Hematopoietic multipotent progenitor cell treated with erythropoietin and hydrocortisone succinate and interleukin-3 and kit ligand, for 4 days (in vitro differentiated cells): Measurements from ENCODE around the gene FGF23.

ENCODE experiments used
- DNase-seq: peaks from one replicate; pipeline ENCODE4 v3.0.0-alpha.2; 2015

The FGF23 gene

DNA sequence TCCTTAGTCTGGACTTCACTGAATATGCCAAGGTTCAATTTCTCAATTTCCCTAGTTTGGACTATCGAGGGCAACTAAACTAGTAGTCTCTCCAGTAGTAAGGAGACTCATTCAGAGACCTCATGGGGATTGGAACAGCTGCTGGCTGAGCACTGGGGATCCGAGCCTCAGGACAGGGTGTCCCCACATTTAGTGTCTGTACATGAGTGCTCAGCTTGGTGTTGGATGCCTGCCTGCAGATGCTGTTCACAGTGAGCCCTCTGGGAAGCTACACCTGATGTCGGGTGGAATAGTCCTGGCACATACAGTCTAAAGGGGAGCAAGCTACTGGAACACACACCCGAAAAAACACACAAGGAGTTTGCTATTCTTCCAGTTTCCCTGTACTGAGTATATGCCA lies 820 bp upstream of the FGF23 start:
- no peak for DNase-seq

DNA sequence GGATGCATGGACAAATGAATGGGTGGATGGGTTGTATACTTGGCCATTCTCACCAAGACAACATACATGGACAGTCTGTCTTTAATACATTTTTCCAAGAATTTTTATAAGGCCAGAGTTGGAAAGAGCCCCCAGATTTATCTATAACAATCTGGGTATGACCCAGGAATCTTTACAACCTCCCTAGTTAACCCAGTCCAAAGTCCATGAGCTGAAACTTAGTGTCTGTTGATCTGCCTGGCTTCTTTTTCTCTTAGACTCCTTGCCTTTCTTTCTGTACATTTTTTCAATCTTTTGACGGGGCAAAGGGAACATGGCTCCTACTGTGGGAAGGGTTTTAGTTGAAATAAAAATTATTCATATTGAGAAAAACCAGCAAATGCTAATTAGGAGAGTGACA lies 740 bp downstream of the FGF23 start:
- DNase-seq: no peak

DNA sequence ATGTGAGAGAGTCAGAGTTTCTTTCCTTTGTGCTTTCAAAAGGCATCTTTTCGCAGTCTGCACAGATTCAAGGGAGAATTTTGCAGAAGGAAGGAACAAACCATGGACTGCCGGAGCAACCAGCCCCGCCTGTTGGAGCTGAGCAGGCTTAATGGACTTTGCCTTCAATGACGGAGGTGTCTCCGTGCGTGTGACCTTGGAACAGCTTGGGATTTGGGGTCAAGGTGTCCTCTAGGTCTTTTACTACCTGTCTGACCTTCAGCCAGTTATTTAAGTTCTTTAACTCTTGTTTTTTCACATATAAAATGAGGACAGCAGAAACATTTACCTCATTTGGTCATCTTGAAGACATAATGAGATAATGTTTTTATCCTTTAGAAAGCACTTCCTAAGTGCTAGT lies 4.1 kb downstream of the FGF23 start:
- no peak for DNase-seq

DNA sequence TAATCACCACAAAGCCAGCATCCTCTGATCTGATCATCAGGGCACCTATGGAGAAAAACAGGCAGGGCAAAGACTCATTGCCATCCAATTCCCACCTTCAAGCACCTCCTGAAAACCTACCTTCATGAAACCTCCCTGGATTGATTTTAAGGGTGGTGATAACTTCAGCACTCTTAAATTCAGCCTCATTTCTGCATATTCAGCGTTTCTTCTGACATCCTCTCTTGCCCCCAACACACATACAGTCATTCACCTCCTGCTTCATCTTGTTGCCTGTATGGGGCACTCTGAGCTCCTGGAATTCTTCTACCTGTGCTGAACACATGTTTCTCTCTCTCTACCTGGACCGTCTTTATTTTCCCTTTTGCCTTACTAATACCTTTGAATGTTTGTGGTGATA lies 6.9 kb downstream of the FGF23 start:
- no peak for DNase-seq

DNA sequence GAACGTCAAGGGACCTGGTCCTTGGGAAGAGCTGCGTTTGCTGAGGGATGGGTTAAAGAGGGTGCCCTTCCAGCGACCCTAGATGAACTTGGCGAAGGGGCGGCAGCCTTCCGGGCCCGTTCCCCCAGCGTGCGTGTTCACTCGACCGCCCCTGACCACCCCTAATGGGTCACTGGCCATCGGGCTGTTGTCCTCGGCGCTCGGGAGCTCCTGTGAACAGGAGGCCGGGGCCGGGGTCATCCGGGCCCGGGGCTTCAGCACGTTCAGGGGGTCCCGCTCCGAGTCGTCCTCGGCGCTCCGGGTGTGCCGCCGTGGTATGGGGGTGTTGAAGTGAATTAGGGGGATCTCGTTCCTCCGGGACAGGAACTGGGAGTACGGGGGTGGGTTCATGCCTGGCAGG lies 9.2 kb downstream of the FGF23 start:
- DNase-seq: no peak

DNA sequence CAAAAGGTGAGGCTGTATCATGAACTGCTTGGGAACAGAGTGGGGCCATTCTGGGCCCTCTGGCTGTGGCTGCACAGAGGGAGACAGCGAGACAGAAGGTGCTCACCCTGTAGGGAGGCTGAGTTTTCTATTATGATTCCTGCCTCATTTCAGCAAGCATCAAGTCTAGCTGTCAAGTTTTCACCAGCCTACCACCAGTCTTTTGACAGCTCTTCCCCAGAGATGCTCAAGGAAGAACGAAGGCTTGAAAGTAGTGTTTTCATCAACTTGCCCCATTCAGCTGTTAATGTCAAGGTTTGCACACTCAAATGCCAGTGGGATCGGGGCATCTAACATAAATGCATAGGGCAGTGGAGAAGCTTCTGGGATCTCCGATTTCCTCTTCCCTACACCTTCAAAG lies 10.0 kb downstream of the FGF23 start:
- DNase-seq: no peak

DNA sequence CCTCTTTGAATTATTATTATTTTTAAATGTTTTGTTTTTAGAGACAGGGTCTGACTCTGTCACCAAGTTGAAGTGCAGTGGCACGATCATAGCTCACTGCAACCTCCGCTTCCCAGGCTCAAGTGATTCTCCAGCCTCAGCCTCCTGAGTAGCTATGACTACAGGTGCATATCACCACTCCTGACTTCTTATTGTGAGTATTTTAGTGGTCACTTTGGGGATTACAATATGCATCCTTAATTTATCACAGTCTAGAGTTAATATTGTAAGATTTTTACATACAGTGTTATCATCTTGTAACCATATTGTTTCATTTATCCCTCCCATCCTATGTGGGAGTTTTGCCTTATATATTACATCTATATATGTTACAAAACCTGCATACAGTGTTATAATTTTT lies 13.4 kb downstream of the FGF23 start:
- DNase-seq: no peak

DNA sequence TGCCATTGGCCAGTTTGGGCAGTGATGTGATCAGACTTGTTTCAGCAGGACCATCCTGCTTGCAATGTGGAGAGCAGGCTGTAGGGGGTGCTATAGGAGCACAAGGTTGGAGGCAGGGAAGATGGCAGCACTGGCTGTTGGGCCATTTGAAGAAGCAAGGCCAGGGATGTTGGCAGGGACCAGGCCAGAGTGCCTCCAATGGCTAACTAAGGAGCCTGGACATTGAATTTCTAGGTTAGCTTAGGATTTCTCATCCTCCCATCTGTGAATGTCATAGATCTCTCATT lies 23.5 kb downstream of the FGF23 start:
- peak; percentile 65 for DNase-seq

DNA sequence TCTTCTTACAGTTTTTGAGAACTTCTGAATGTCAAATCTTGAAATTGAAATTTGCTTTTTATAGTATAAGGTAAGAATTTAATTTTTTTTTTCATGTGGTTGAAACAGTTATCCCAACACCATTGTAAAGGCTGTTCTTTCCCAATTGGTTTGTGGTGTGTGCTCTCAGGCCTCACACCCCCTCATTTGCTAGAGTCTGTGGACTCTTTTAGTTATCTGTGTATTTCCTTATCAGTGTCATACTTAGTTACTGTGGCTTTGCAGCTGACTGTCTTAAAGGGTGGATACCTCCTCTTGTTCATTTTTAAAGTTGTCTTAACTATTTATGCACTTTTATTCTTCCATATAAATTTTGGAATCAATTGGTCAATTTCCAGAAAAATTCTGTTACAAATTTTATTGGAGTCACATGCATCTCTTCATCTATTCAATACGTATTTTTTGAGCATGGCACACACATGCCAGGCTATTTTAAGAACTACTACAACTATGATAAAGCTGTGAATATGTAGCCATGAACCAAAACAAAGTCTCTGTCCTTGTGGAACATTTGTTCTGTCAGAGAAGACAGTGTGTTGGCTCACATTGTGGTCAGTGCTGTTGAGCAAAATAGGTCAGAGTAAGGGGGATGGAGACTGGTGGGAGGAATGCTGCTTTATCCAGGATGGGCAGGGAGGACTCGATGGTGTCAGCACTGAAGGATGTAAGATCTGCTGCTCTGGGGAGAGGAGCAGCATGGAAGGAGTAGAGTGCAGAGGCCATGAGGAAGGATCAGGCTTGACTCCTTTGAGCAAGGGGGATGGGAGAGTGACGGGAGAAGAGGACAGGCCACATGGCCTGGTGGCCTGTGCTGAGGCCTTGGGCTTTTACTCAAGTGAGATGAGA lies 24.1 kb downstream of the FGF23 start:
- peak; percentile 81 for DNase-seq

DNA sequence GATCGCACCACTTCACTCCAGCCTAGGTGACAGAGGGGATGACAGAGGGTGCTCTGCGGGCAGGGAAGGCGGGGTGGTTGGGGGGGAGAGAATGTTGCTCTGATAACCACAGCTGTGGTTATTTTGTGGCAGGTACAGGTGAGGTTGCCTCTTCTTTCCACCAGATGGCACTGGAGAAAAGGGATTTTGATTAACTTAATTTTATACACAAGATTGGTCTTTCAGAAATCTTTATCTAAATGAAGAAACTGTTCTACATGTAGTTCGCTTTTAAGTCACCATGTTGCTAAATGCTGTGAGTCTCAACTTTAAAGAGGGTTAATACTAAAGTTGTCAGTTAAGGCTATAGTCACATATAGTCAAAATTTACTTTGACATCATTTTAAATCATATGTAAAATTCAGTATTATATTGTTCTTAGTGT lies 25.7 kb downstream of the FGF23 start:
- DNase-seq: peak; percentile 61

DNA sequence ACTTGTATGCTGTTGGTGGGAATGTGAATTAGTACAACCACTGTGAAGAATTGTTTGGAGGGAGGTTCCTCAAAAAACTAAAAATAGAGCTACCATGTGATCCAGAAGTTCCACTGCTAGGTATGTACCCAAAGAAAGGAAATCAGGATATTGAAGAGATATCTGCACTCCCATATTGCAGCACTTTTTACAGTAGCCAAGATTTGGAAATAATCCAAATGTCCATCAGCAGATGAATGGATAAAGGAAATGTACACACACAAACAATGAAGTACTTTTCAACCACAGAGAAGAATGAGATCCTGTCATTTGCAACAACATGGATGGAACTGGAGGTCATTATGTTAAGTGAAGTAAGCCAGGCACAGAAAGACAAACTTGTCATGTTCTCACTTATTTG lies 32.6 kb downstream of the FGF23 start:
- DNase-seq: no peak

DNA sequence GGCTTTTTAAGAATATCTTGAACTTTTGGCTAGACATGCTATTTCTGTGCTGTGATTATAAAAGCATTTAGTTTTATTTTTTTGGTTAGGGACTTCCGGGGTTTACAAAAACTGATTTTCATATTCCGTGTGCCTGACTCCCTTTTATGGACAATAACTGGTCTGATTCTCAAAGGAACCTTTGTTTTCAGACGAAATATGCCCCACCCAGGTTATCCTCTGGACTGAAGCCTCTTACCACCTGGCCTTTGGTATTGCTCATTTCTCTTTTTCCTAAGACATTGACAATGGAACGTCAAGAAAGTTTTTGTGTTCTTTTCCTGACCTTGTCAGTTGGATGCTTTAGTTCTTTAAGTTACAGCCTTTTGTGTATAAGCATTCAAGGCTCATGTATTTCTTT lies 47.7 kb downstream of the FGF23 start:
- no peak for DNase-seq

DNA sequence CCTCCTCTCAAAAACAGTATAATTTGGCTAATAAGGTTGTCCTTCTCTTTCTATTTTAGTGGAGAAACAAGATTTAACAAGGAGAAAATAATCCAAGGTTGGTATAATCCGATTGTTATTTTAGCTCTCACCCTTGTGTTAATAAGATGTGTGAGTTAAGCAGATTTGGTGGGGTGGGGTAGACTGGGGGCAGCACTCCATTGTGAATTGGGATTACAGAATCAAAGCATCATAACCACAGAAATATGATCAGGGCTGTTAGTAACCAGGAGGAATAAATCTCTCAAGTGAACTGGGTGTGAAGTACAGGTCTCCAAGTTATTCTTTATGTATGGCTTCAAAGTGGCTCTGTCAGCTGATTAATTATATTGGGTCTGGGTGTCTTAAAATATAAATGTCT lies 48.3 kb downstream of the FGF23 start:
- no peak for DNase-seq

DNA sequence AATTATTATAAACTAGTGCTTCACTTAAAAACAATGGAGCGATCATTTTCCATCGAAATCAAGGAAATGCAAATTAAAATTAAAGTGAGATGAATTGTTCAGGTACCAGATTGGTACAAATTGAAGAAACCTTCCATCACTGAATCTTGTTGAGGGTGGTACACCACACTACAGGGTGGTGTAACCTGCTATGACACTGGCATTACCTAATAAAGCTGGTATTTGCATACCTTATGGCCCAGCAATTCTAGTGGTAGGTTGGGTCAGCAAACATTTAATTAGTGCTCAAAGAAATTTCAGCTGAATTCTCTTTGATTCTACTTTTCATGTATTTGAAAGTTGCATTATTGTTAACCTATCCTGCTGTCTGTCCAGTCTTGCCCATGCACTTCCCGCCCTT lies 49.3 kb downstream of the FGF23 start:
- DNase-seq: no peak

DNA sequence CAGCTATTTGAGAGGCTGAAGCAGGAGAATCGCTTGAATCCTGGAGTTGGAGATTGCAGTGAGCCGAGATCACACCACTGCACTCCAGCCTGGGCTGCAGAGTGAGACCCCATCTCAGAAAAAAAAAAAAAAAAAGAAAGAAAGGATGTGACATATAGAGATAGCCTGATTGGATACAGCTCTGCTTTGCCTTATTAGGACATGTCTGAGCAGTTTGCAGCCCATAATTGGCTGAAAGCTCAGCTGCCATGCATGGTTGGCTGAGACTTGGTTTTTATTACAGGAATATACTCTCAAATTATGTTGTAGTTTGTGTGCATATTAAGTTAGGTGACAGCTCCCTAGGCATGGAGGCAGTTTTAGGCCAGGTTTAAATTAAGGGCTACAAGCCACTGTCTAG lies 52.2 kb downstream of the FGF23 start:
- DNase-seq: no peak

DNA sequence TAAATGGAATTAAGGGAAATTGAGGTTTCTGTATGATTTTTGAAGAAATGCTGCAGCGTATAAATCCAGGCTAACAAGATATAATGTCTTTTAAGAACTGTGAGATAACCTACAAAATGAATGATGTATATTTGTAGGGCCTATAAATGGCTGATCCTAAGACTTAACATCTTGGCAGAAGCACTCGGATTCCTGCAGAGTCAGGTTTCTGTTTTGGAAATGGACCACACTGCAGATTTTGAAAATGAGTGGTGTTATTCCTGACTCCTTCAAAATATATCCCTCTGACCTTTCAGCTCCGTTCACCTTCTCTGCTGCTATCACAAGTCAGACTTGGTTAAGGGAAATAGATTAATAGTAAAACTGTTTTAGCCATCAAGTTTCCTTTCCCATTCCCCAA lies 53.5 kb downstream of the FGF23 start:
- DNase-seq: no peak

DNA sequence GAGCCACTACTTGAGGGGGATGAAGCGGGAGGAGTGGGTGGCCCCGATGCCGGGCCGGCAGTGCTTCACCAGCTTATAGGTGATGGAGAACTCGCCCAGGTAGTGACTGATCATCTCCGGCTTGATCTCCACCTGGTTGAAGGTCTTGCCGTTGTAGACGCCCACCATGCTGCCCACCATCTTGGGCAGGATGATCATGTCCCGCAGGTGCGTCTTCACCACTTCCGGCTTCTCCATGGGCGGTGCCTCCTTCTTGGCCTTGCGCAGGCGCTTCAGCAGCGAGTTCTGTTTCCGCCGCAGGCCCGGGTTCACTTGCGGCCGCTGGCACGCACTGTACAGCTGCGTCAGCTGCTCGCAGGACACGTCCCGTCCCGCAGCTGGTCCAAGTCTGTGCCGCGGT lies 55.1 kb downstream of the FGF23 start:
- DNase-seq: no peak

DNA sequence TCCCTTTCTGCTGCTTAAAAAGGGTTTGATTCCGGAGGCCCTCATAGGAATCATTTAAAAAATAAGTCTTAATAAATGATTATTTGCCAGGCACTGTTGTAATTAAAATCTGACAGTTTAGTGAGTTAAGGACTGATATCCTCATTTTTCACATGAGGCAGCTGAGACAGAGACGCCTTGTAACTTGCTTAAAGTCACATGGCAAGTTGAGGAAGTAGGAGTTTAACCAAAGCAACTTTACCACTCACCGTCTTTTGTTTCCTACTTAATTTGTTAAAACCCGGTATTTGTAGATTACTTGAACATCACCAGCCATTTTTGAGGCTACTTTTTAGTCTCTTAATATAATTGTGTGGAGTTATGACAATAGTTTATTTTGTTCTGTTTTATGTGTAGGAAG lies 56.1 kb downstream of the FGF23 start:
- peak; percentile 28 for DNase-seq

DNA sequence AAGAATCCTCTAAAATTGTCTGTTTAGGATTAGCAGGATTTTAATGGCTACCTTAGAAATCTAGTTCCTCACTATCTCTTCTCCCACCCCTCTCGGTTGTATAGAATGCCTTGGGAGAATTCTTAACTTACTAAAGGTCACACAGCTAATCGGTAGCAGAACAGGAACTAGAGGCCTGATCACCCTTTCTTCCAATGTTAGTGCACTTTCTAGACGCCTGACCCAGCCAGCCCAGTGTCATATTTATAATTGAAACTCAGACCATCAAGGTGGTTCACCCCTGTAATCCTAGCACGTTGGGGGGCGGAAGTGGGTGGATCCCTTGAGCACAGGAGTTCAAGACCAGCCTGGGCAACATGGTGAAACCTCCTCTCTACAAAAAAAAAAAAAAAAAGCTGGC lies 56.8 kb downstream of the FGF23 start:
- DNase-seq: no peak

DNA sequence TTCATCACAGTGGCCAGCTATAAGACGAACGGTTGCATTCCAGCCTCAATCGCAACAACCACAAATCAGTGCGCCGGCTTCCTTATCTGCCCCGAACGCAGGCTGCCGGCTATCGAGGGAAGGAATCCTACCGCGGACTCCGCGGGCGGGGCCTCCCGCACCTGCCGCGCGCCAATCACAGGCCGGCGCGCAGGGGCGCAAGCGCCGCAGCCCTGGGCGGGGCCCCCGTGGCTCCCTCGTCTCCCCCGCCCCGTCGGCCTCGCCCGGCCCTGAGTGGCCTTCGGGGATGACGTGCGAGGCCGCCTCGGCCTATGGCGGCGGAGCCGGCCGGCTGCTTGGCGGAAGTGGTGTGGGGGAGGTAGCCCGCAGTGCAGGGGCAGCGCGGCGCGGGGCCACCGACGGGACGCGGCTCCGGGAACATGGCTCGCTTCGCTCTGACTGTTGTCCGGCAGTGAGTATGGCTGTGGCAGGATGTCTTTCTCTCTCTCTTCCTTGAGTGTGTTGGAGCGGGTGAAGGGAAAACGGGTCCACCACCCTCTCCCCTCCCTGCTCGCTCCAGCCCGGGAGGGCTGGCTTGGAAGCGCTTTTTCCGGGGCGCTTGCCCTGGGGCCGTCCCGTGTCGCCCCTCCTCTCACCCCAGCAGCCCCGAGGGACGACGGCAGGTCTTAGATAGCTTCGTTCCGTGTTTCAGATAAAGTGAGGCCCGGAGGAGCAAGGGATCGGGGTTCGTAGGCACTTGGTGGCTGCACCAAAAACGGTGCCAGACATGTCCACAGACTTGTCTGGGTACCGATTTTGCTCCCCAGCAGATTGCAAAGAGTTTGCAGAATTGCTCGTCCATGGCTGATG lies 58.4 kb downstream of the FGF23 start, which contains the start of gene TIGAR:
TSS of gene TIGAR (plus strand) at position 361 of the 849 bp plus-strand sequence. CDS start at position 420, 59 bp downstream.
- DNase-seq: peak; percentile 97

DNA sequence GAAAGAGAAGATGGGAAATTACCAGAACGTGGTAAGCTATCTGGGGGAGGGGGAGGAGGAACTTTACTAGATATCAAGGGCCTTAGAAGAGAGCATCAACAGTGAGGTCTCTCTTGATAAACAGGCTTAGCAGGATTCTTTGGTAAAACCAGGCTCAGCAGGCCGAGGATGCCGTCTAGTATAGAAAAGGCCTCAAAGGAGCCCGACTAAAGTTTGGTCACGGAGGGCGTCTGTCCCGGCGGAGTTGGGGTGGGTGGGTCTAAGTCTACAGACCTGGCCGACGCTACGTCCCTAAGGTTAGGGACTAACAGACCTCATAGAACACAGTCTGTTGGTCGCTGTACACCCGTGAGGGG lies 59.0 kb downstream of the FGF23 start:
- DNase-seq: no peak
